ENCODE results near the gene SLC44A5.
"Not testable (repeated sequence)": the region's sequence is repeated elsewhere in the genome, so short reads cannot be mapped to it uniquely, and the experiment has no call there.

The SLC44A5 gene

GRCh38 chr1:75373542-75374159, 237.3 kb downstream of the SLC44A5 start:
- H3K36me3 ChIP-seq (ENCODE audit: control insufficient read depth, insufficient read depth, low read length): no peaks in the 10 kb centered on the region
- H3K27ac ChIP-seq (ENCODE audit: low read depth, low read length): no peak overlapping the region
- no peaks in the 10 kb centered on the region for H3K4me1 ChIP-seq (ENCODE audit: control insufficient read depth, insufficient read depth, low read length)
- no peak overlapping the region for H3K4me3 ChIP-seq (ENCODE audit: low read length)
- H3K9ac ChIP-seq (ENCODE audit: low read length): no peak overlapping the region
- no peaks in the 10 kb centered on the region for H3K27me3 ChIP-seq (ENCODE audit: control insufficient read depth, insufficient read depth, low read length)

- Histone ChIP-seq H3K27ac (ENCODE audit: low read depth, low read length) (no peak overlapping the region), H3K9ac (ENCODE audit: low read length) (no peak overlapping the region), H3K4me1 (ENCODE audit: control insufficient read depth, insufficient read depth, low read length) (no peaks in the 10 kb centered on the region), H3K4me3 (ENCODE audit: low read length) (no peak overlapping the region), H3K27me3 (ENCODE audit: control insufficient read depth, insufficient read depth, low read length) (no peaks in the 10 kb centered on the region), H3K36me3 (ENCODE audit: control insufficient read depth, insufficient read depth, low read length) (no peaks in the 10 kb centered on the region)
Measured at GRCh38 chr1:75366595-75366994, 244.3 kb downstream of the SLC44A5 start.

- H3K4me3 ChIP-seq (ENCODE audit: low read length): no peak overlapping the region
- H3K9ac ChIP-seq (ENCODE audit: low read length): no peak overlapping the region
- H3K36me3 ChIP-seq (ENCODE audit: control insufficient read depth, insufficient read depth, low read length): no peaks in the 10 kb centered on the region
- H3K27me3 ChIP-seq (ENCODE audit: control insufficient read depth, insufficient read depth, low read length): no peaks in the 10 kb centered on the region
- H3K27ac ChIP-seq (ENCODE audit: low read depth, low read length): no peak overlapping the region
- no peaks in the 10 kb centered on the region for H3K4me1 ChIP-seq (ENCODE audit: control insufficient read depth, insufficient read depth, low read length)
Measured at GRCh38 chr1:75361260-75361659, 249.7 kb downstream of the SLC44A5 start.

GRCh38 chr1:75354267-75354666, 256.6 kb downstream of the SLC44A5 start:
- H3K27me3 ChIP-seq (ENCODE audit: control insufficient read depth, insufficient read depth, low read length); H3K27ac ChIP-seq (ENCODE audit: low read depth, low read length); H3K4me3 ChIP-seq (ENCODE audit: low read length); H3K36me3 ChIP-seq (ENCODE audit: control insufficient read depth, insufficient read depth, low read length); H3K9ac ChIP-seq (ENCODE audit: low read length); H3K4me1 ChIP-seq (ENCODE audit: control insufficient read depth, insufficient read depth, low read length): not testable (repeated sequence)

GRCh38 chr1:75353051-75353450, 257.9 kb downstream of the SLC44A5 start:
- no peaks in the 10 kb centered on the region for H3K4me1 ChIP-seq (ENCODE audit: control insufficient read depth, insufficient read depth, low read length)
- no peak overlapping the region for H3K9ac ChIP-seq (ENCODE audit: low read length)
- no peaks in the 10 kb centered on the region for H3K27me3 ChIP-seq (ENCODE audit: control insufficient read depth, insufficient read depth, low read length)
- H3K4me3 ChIP-seq (ENCODE audit: low read length): no peak overlapping the region
- H3K27ac ChIP-seq (ENCODE audit: low read depth, low read length): no peak overlapping the region
- no peaks in the 10 kb centered on the region for H3K36me3 ChIP-seq (ENCODE audit: control insufficient read depth, insufficient read depth, low read length)

- Histone ChIP-seq H3K27me3 (ENCODE audit: control insufficient read depth, insufficient read depth, low read length) (no peaks in the 10 kb centered on the region), H3K4me3 (ENCODE audit: low read length) (no peak overlapping the region), H3K9ac (ENCODE audit: low read length) (no peak overlapping the region), H3K4me1 (ENCODE audit: control insufficient read depth, insufficient read depth, low read length) (no peaks in the 10 kb centered on the region), H3K27ac (ENCODE audit: low read depth, low read length) (no peak overlapping the region), H3K36me3 (ENCODE audit: control insufficient read depth, insufficient read depth, low read length) (no peaks in the 10 kb centered on the region)
Measured at GRCh38 chr1:75345538-75346292, 265.2 kb downstream of the SLC44A5 start.

GRCh38 chr1:75342786-75343185, 268.1 kb downstream of the SLC44A5 start:
- Histone ChIP-seq H3K27me3 (ENCODE audit: control insufficient read depth, insufficient read depth, low read length) (no peaks in the 10 kb centered on the region), H3K4me3 (ENCODE audit: low read length) (no peak overlapping the region), H3K9ac (ENCODE audit: low read length) (no peak overlapping the region)

GRCh38 chr1:75341537-75341936, 269.4 kb downstream of the SLC44A5 start:
- H3K4me1 ChIP-seq (ENCODE audit: control insufficient read depth, insufficient read depth, low read length): no peaks in the 10 kb centered on the region
- no peaks in the 10 kb centered on the region for H3K27me3 ChIP-seq (ENCODE audit: control insufficient read depth, insufficient read depth, low read length)
- H3K36me3 ChIP-seq (ENCODE audit: control insufficient read depth, insufficient read depth, low read length): no peaks in the 10 kb centered on the region
- no peak overlapping the region for H3K4me3 ChIP-seq (ENCODE audit: low read length)
- H3K27ac ChIP-seq (ENCODE audit: low read depth, low read length): no peak overlapping the region
- no peak overlapping the region for H3K9ac ChIP-seq (ENCODE audit: low read length)

More at GRCh38 chr1:75342786-75343185, 268.1 kb downstream of the SLC44A5 start:
- Histone ChIP-seq H3K4me1 (ENCODE audit: control insufficient read depth, insufficient read depth, low read length) (no peaks in the 10 kb centered on the region), H3K27ac (ENCODE audit: low read depth, low read length) (no peak overlapping the region), H3K36me3 (ENCODE audit: control insufficient read depth, insufficient read depth, low read length) (no peaks in the 10 kb centered on the region)

GRCh38 chr1:75338616-75339483, 272.1 kb downstream of the SLC44A5 start:
- no peaks in the 10 kb centered on the region for H3K4me1 ChIP-seq (ENCODE audit: control insufficient read depth, insufficient read depth, low read length)
- no peaks in the 10 kb centered on the region for H3K36me3 ChIP-seq (ENCODE audit: control insufficient read depth, insufficient read depth, low read length)
- no peak overlapping the region for H3K27ac ChIP-seq (ENCODE audit: low read depth, low read length)
- H3K4me3 ChIP-seq (ENCODE audit: low read length): no peak overlapping the region
- H3K9ac ChIP-seq (ENCODE audit: low read length): no peak overlapping the region
- H3K27me3 ChIP-seq (ENCODE audit: control insufficient read depth, insufficient read depth, low read length): no peaks in the 10 kb centered on the region

GRCh38 chr1:75334876-75335389, 276.0 kb downstream of the SLC44A5 start:
- Histone ChIP-seq H3K27me3 (ENCODE audit: control insufficient read depth, insufficient read depth, low read length) (no peaks in the 10 kb centered on the region), H3K4me3 (ENCODE audit: low read length) (no peak overlapping the region), H3K36me3 (ENCODE audit: control insufficient read depth, insufficient read depth, low read length) (no peaks in the 10 kb centered on the region), H3K4me1 (ENCODE audit: control insufficient read depth, insufficient read depth, low read length) (no peaks in the 10 kb centered on the region), H3K9ac (ENCODE audit: low read length) (no peak overlapping the region), H3K27ac (ENCODE audit: low read depth, low read length) (no peak overlapping the region)

GRCh38 chr1:75330624-75331023, 280.3 kb downstream of the SLC44A5 start:
- no peak overlapping the region for H3K9ac ChIP-seq (ENCODE audit: low read length)
- no peaks in the 10 kb centered on the region for H3K4me1 ChIP-seq (ENCODE audit: control insufficient read depth, insufficient read depth, low read length)
- H3K36me3 ChIP-seq (ENCODE audit: control insufficient read depth, insufficient read depth, low read length): no peaks in the 10 kb centered on the region
- H3K27ac ChIP-seq (ENCODE audit: low read depth, low read length): no peak overlapping the region
- H3K4me3 ChIP-seq (ENCODE audit: low read length): no peak overlapping the region
- no peaks in the 10 kb centered on the region for H3K27me3 ChIP-seq (ENCODE audit: control insufficient read depth, insufficient read depth, low read length)

GRCh38 chr1:75328691-75329090, 282.2 kb downstream of the SLC44A5 start:
- no peaks in the 10 kb centered on the region for H3K27me3 ChIP-seq (ENCODE audit: control insufficient read depth, insufficient read depth, low read length)
- no peak overlapping the region for H3K27ac ChIP-seq (ENCODE audit: low read depth, low read length)
- no peak overlapping the region for H3K4me3 ChIP-seq (ENCODE audit: low read length)
- no peaks in the 10 kb centered on the region for H3K4me1 ChIP-seq (ENCODE audit: control insufficient read depth, insufficient read depth, low read length)
- H3K9ac ChIP-seq (ENCODE audit: low read length): no peak overlapping the region
- H3K36me3 ChIP-seq (ENCODE audit: control insufficient read depth, insufficient read depth, low read length): no peaks in the 10 kb centered on the region

All from rectal smooth muscle tissue (tissue), 1 donor.